T-helper 1 cell (primary cell): Measurements from ENCODE around the gene C4orf50.

Source experiments
- DNase-seq, 5 donors: peaks; one replicate each; pipeline ENCODE4 v3.0.0-alpha.2; 2012 to 2020

Gene C4orf50

GRCh38 chr4:5917672-5918071, 100.6 kb downstream of the C4orf50 start:
- no peak for DNase-seq

- DNase-seq: no peak
Observed at GRCh38 chr4:5916229-5916628, 102.0 kb downstream of the C4orf50 start.

DNA sequence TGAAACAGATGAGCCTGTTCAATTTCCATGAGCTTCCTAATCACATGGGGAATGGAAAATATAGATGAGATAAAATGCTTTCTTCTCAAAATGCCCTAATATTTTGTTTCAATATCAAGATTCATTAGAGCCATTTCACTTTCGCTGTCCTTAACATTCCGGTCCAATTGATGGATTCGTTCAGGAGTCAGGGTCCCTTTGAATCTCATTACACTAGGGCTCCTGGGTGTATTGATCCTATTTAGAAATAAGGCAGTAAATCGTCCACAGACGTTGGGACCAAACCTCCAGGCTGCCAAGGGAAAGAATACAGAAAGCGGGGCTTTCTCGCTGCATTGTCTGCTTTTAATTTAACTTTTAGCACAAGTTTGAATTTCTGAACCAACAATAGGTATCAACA, 104.8 kb downstream of the C4orf50 start:
- DNase-seq: no peak

DNA sequence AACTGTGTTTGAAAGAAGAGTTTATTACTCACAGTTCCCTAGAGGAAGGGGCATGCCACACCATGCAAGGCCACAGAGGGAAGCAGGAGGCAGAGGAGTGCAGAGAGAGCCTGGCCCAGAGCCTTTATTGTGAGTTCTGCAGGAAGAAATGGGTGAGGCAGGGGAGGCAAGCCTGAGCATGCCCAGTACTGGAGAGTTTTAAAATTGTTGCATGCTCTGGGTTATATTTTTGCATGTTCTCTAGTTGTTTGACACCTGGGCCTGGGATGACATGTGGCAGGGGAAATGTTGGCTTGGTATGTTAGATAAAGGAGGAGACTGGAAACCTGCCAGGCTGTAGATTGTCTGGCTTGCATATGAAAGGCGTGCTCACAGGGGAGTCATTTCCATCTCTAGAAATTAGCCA, 105.6 kb downstream of the C4orf50 start:
- no peak for DNase-seq

DNA sequence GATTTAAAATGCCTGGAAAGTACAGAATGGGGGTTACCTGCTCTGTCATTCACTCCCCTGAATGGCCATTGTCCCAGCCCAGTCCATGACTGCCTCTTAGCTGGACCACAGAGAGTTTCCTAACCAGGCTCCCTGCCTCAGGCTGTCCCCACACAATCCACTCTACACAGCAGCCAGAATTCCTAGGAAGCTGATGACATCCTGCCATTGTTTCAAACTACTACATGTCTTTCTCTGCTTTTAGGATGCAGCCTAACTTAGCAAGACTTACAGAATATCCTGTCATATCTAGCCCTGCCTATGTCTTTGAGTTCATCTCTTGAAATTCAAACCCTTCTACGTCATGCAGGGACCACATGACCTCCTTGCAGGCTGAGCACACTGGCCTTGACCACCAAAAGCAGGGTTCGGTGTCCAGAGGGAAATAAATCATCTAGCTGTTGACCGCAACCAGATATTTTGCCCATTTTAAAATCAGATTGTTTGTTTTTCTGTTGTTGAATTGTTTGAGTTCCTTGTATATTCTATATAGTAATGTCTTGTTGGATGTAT, 109.3 kb downstream of the C4orf50 start:
- no peak for DNase-seq

DNA sequence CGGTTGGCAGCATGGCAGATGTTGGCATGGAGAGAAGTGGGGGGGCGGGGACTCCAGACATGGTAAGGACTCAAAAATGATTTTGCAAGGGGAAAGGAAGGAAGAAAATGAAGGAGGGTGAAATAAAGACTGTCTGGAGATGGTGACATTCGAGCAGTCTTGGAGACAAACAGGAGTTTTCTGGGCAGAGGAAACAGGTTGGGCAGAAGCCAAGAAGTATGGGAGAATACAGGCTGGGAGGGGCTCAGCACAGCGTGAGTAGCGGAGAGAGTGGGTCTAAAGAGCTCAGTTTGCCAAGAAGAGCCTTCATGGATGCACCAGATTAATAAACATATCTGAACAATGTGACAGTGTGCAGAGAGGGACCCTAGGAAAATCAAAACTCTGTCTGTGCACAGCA, 112.0 kb downstream of the C4orf50 start:
- no peak for DNase-seq

DNA sequence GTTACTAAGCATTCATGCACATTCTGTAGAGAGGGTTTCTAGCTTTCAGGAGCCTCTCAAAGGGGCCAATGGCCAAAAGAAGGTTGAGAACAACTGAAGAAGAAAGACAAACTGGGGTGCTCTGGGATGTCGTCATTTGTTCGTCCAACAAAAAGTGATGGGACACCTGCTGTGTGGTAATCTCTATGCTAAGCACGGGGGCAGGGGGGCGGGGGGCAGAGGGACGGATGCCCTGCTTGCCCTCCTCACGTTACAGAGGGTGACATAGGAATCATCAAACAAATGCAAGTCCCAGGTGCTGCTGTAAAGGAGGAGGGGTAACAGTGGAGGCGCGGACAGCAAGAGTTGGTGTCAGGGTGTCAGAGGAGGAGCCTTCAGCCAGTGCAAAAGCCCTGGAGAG, 112.5 kb downstream of the C4orf50 start:
- no peak for DNase-seq

GRCh38 chr4:5900844-5901243, 117.4 kb downstream of the C4orf50 start:
- DNase-seq: no peak

DNA sequence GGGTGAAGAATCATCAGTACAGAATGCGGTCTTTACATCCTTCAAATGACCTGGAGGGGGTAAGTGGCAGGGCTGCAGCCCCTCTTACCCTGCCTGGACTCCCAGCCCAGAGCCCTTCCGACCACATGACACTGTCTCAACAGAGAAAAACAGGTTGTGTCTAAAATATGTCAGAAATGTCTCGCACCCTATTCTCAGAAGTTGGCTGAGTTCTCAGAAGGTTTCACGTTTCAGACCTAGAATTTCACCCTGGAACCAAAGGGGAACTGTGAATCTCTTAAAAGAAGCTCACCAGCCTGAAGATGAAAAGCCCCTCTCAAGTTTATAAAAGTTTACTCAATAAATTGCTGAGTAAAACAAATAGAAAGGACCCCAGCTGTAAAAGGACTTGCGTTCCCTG, 118.3 kb downstream of the C4orf50 start:
- DNase-seq: no peak

GRCh38 chr4:5899396-5899795, 118.8 kb downstream of the C4orf50 start:
- no peak for DNase-seq

DNA sequence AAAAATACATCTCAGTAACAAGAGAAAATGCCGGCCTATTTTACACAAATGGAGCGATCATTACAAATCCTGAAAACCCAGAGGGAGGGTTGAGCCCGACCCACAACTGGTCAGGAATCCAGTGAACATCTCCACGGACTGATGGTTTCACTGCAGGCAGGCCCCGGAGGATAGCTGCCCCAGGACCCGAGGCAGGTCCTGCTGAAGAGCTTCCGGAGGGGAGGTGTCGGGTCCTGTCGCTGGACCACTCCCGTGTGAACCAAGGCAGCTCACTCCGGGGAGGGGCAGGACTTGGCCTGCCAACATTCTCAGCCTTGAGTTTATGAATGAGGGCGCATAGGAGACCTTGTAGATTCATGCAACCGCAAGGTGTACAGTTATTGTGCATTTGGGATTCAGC, 120.6 kb downstream of the C4orf50 start:
- DNase-seq: no peak

GRCh38 chr4:5895287-5895686, 122.9 kb downstream of the C4orf50 start:
- DNase-seq: no peak

- no peak for DNase-seq
Observed at GRCh38 chr4:5894266-5894665, 124.0 kb downstream of the C4orf50 start.

GRCh38 chr4:5893591-5893990, 124.6 kb downstream of the C4orf50 start:
- DNase-seq: no peak

GRCh38 chr4:5893004-5893580, 125.1 kb downstream of the C4orf50 start, which contains the start of gene CRMP1:
Gene CRMP1, minus strand, starts transcription at chr4:5893086. Its CDS starts 117 bp downstream, at chr4:5892969.
- no peak for DNase-seq

DNA sequence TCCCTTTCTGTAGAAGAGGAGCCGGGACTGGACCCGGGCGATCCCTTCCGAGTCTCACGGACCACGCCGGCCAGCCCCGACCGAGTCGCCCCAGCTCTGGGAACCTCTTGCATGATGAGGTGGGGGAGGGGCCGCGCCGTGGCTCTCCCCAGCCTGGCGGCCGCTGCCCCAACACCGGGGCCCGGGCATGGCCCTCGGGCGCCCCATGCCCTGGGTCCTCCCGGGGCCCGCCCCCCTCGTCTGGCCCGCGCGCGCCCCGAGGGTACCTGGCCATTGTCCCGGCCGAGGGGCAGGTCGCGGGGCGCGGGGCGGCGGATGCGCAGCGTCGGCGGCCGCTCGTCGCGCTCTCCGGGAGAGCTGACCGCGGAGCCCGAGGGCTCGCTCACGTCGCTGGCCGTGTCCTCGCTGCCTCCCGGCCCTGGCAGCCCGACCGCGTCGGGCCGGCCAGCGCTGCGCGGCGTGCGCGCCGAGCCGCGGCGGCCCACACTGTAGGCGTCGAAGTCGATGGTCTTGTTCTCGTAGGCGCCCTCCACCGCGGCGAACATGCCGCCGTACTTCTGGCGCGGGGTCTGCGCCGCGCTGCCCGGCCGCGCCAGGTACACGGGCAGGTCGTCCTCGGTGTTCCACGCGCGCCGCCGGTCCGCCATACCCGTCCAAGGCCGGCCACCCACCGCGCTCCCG, 125.8 kb downstream of the C4orf50 start:
- no peak for DNase-seq

DNA sequence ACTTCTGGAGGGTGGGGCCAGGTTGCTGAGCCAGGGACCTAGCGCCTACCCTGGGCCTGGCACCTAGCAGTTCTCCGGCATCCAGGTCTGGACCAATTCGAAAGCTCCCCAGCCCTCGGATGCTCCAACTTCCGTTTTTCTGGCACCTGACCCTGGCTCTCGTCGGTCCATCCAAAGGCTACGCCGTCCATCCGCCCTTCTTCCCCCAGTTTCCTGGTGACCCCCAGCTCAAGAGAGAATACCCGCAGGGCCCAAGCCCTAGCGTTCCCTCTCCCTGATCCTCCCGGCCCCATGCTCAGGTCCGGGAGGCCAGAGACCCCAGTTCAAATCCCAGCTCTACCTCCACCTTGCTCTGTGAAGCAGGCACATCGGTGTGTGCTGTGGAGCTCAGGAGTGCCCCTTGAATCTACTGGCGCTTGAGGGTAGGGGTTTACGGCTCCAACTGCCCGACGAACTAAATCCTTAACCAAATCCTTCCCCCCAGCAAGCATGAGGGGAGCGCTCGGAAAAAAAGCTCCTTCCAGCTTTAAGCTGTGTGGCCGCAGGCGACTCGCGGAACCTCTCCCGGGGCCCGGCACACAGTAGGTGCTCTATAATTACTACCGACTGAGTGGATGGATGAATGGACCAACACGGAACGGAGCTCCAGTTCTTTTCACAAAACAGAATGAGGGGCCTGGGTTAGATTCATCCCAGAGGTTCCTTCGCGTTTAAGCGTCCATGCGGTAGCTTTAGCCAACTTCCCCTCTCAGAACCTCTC, 126.5 kb downstream of the C4orf50 start:
- no peak for DNase-seq

DNA sequence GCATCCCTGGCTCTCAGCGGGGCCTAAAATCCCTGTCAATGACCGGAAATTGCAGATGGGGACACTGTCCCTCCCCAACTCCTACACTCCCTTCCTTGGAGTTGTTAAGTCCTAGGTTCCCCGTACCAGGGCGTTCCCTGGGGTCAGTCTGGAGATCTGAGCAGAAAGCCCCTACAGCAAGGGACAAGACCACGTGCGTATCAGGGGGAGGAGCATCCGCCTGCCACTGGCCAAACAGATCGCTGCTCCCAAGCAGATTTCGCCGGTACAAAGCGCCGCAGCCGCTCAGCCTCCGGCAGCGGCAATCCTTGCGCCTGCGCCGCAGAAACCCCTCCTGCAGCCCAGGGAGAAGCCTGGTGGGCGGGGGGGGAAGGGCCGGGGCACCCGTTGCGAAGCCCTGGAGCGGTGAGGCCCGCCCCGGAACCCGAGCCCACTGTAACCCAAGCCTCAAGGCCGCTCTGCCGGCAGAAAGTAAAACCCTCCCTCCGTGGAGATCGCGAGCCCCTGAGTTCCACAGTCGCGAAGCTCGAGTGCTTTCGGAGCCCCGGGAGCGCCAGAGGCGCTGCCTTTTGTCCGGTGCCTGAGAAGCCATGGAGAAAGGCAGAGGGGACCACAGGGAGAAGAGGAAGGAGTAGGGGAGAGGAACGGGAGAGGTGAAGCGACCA, 128.0 kb downstream of the C4orf50 start:
- no peak for DNase-seq

GRCh38 chr4:5889002-5889696, 129.1 kb downstream of the C4orf50 start:
- DNase-seq: no peak

GRCh38 chr4:5888222-5889001, 129.8 kb downstream of the C4orf50 start:
- DNase-seq: no peak

GRCh38 chr4:5887361-5888221, 130.6 kb downstream of the C4orf50 start:
- DNase-seq: no peak
